HL-60 (cell line): ENCODE data around the gene ZNRF3.

Experiments used
- DNase-seq, 2 experiments: peaks; one replicate each; pipeline ENCODE4 v3.0.0-alpha.2; 2010 to 2020; ENCODE audit warnings: low read depth in 1 of 2, low spot score in 1 of 2
- H3K27ac ChIP-seq: fragments of 250-450 bp; sonication (Bioruptor Pico); replicated peaks from 2 replicates; pipeline ENCODE4 v1.5.1; 2020; ENCODE audit warnings: mild to moderate bottlenecking, moderate library complexity
- H3K27me3 ChIP-seq: fragments of 250-450 bp; sonication (Bioruptor Pico); 2 replicates; pipeline ENCODE4 v1.5.1; 2021; ENCODE audit warnings: mild to moderate bottlenecking, moderate library complexity; ENCODE audit not compliant: insufficient read depth, poor library complexity, severe bottlenecking
- H3K4me3 ChIP-seq: replicated peaks from 2 replicates; pipeline ENCODE4 v1.5.1; 2011; ENCODE audit warnings: mild to moderate bottlenecking, control low read depth, low read length; ENCODE audit not compliant: insufficient read depth
- GABPA ChIP-seq: IDR thresholded peaks from 2 replicates; pipeline ENCODE4 v1.6.1; 2012; ENCODE audit warnings: low read depth
- POLR2AphosphoS5 ChIP-seq: IDR thresholded peaks from 2 replicates; pipeline ENCODE4 v1.6.1; 2012; ENCODE audit warnings: low read depth
- REST ChIP-seq: IDR thresholded peaks from 2 replicates; pipeline ENCODE4 v1.6.1; 2012; ENCODE audit warnings: low read depth; ENCODE audit not compliant: insufficient replicate concordance
- SPI1 ChIP-seq: IDR thresholded peaks from 2 replicates; pipeline ENCODE4 v1.6.1; 2012; ENCODE audit warnings: low read depth, mild to moderate bottlenecking, borderline replicate concordance
- long read RNA-seq: library from polyadenylated mRNA; unstranded; transcript quantifications from one replicate; pipeline ENCODE4 v2.0.0, GENCODE V29; 2020
- TF ChIP-seq, protein P1 (sequence below): IDR thresholded peaks from one replicate; pipeline ENCODE4 v1.5.1; 2011; ENCODE audit warnings: low read length, control low read depth, inconsistent platforms; ENCODE audit not compliant: insufficient read depth

Gene ZNRF3
- long read RNA-seq, partial matches to known transcripts, result 6 of 17 reads
- long read RNA-seq, other reads (novel, unspliced or antisense), result 11 of 17 reads

- H3K27me3 ChIP-seq, result no peaks in the 10 kb centered on the region
- peak; percentile 77 to 85 for DNase-seq
- peak within 1 kb of the TSS; percentile 71 for H3K27ac ChIP-seq
- TF ChIP-seq REST (no peak), GABPA (no peak), SPI1 (no peak), POLR2AphosphoS5 (peak; percentile 81)
- TF ChIP-seq, protein P1, sequence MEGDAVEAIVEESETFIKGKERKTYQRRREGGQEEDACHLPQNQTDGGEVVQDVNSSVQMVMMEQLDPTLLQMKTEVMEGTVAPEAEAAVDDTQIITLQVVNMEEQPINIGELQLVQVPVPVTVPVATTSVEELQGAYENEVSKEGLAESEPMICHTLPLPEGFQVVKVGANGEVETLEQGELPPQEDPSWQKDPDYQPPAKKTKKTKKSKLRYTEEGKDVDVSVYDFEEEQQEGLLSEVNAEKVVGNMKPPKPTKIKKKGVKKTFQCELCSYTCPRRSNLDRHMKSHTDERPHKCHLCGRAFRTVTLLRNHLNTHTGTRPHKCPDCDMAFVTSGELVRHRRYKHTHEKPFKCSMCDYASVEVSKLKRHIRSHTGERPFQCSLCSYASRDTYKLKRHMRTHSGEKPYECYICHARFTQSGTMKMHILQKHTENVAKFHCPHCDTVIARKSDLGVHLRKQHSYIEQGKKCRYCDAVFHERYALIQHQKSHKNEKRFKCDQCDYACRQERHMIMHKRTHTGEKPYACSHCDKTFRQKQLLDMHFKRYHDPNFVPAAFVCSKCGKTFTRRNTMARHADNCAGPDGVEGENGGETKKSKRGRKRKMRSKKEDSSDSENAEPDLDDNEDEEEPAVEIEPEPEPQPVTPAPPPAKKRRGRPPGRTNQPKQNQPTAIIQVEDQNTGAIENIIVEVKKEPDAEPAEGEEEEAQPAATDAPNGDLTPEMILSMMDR, result no peak
- peak within 1 kb of the TSS; percentile 60 for H3K4me3 ChIP-seq
Measured at GRCh38 chr22:28882878-28883656, at the start of gene ZNRF3. Gene ZNRF3 (plus strand): TSS chr22:28883572. CDS start chr22:28883767, 195 bp downstream.

GRCh38 chr22:28835630-28836189 is 47.7 kb upstream of the ZNRF3 start:
- no peak overlapping the region for H3K27ac ChIP-seq
- TF ChIP-seq REST (no peak), POLR2AphosphoS5 (no peak), SPI1 (no peak), GABPA (no peak)
- TF ChIP-seq, protein P1, result no peak
- no peak for DNase-seq
- no peak overlapping the region for H3K4me3 ChIP-seq
- no peaks in the 10 kb centered on the region for H3K27me3 ChIP-seq

DNA sequence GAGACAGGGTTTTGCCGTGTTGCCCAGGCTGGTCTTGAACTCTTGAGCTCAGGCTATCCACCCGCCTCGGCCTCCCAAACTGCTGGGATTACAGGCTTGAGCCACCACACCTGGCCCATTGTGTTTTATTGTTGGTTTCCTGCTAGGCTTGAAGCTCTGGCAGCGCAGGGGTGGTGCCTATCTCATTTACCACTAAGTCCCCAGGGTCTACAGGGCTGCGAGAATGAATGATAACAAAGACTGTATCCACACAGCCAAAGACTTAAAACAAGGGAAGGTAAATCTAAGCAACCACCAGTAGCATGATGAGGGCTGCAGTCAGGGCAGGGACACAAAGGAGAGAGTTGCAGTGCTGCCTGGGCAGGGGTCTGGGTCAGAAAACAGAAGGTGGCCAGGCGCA is 45.7 kb upstream of the ZNRF3 start:
- no peaks in the 10 kb centered on the region for H3K27me3 ChIP-seq
- DNase-seq, result no peak
- H3K27ac ChIP-seq, result no peak overlapping the region
- TF ChIP-seq SPI1 (no peak), GABPA (no peak), POLR2AphosphoS5 (no peak), REST (no peak)
- TF ChIP-seq, protein P1, result no peak
- H3K4me3 ChIP-seq, result no peak overlapping the region
